Superior temporal gyrus (tissue), 1 donor: ENCODE results near the gene AMOT.
"Not testable (repeated sequence)": the region's sequence is repeated elsewhere in the genome, so short reads cannot be mapped to it uniquely, and the experiment has no call there.

ENCODE experiments used
- DNase-seq: peaks from one replicate; pipeline ENCODE4 v3.0.0-alpha.2; 2016; ENCODE audit errors: extremely low spot score

The AMOT gene, protein sequence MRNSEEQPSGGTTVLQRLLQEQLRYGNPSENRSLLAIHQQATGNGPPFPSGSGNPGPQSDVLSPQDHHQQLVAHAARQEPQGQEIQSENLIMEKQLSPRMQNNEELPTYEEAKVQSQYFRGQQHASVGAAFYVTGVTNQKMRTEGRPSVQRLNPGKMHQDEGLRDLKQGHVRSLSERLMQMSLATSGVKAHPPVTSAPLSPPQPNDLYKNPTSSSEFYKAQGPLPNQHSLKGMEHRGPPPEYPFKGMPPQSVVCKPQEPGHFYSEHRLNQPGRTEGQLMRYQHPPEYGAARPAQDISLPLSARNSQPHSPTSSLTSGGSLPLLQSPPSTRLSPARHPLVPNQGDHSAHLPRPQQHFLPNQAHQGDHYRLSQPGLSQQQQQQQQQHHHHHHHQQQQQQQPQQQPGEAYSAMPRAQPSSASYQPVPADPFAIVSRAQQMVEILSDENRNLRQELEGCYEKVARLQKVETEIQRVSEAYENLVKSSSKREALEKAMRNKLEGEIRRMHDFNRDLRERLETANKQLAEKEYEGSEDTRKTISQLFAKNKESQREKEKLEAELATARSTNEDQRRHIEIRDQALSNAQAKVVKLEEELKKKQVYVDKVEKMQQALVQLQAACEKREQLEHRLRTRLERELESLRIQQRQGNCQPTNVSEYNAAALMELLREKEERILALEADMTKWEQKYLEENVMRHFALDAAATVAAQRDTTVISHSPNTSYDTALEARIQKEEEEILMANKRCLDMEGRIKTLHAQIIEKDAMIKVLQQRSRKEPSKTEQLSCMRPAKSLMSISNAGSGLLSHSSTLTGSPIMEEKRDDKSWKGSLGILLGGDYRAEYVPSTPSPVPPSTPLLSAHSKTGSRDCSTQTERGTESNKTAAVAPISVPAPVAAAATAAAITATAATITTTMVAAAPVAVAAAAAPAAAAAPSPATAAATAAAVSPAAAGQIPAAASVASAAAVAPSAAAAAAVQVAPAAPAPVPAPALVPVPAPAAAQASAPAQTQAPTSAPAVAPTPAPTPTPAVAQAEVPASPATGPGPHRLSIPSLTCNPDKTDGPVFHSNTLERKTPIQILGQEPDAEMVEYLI

DNA sequence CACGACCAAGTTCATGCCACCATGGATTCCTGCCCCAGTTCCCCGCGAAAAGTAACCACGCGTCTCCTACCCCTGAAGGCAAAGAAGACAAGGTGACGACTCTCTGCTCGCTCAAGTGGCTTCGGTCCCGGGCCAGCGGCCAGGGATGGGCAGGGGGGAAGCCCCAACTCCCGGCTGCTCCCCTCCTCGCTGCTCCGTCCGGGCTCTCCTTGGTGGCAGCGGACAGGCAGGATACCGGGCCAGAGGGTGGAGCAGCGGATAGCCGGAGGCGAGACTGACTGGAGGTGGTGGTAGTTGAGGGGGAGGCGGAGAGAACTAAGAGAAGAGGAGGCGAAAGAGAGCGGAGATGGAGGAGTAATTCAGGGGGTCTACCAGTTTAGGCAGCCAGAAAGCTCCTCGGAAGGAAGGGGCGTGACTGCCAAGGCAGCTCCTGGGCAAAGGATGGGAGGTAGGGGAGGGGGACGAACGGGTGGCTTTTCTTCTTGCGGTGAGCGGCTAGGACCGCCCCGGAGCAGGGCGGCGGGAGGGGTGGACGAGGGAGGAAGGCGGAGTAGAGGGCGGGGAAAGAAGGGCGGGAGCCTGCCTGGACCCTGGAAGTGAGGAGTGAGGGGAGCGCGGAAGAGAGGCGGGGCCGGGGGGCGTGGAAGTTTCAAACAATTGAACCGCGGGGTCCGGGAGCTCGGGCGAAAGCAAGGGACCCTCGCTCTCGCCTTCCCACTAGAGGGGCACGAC is at the start of gene AMOT:
Gene AMOT, minus strand, starts transcription at position 450 of the 732 bp plus-strand sequence. CDS start 17,705 bp downstream, outside the sequence.
- DNase-seq, result peak; percentile 57

DNA sequence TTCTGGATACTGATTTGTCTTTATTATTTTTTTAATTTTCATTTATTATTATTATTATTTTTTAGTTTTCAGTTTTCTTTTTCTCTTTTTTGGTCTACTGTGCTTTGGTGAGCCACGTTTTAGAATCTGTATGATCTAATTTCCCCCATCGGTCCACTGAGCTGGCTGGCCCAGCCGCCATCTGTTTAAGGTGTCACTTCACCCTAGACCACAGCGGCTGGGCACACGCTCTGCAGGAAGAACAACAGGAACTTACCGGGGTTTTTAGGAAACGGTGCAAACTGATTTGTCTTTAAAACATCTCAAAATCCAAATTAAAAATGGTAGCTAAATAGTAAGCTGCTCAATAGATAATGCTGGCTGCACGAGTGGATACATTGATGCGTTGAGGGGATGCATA is 48.8 kb upstream of the AMOT start:
- no peak for DNase-seq

DNA sequence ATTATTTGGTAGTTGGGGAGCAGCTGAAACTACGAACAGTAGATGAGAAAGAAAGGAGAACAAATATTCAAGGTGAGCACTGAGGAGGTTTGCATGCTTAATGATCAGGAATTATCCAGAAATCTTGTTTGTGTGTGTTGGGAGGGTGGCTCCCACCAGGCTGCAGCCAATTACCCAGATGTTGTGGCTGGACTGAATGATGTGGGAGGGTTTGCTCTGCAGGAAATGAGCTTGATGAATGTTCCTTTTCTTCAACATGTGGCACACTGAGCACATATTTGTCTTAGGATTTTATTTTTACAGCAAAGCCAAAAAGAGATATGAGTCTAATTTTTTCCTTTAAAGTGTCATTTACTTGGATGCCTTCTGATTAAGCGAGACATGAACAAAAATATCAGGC is 48.3 kb upstream of the AMOT start:
- DNase-seq, result no peak

DNA sequence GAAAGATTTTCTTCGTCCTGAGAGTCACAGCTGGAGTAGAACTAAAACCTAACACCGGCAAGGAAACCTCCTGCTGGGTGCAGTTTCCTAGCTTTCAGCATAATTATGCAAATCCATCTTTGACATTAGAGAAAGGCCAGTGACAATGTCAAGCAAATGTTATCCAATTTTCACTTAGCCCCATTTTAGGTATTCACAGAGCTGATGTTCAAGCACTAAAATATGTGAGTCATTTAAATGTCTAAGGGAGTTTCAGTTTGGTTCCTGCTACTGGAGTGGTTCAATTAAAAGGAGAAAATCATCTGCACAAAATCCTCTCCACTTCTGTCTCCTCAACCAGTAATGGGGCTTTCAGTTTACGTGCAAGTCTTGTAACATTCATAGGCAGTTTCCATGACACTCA is 37.1 kb upstream of the AMOT start:
- no peak for DNase-seq

DNA sequence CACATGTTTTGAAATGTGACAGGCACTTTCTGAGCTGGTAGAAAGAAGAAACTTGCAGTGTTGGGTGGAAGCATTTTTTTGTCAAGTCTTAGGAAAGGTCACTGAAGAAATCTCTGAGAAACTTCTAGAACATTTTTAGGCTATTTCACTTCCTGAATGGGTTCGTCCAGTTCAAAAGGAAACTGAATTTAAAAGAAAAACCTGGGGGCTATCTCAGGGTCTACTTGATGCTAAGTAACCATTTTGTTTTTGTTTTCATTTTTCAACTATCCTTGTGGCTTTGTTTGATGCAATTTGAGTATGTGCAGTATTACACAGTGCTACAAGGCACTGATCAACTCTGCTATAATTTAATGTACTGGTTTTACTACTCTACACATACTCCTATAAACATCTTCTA is 34.0 kb upstream of the AMOT start:
- no peak for DNase-seq

DNA sequence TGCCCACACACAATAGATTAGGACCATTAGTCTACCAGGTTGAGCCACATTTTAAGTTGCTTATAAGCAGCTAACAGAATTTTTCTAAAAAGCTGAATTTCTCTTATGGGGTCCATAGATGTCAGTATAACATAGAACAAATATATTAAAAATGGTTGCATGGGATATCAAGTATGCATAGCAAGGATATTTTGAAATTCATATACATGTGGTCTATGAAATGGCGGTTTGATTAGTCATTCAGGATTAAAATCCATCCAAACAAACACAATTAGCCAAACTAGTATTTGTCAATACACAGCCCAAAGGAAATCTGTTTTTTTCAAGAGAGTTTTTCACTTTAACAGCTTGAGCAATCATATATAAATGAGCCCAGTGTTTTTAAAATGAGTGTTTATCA is 33.5 kb upstream of the AMOT start:
- DNase-seq, result no peak

DNA sequence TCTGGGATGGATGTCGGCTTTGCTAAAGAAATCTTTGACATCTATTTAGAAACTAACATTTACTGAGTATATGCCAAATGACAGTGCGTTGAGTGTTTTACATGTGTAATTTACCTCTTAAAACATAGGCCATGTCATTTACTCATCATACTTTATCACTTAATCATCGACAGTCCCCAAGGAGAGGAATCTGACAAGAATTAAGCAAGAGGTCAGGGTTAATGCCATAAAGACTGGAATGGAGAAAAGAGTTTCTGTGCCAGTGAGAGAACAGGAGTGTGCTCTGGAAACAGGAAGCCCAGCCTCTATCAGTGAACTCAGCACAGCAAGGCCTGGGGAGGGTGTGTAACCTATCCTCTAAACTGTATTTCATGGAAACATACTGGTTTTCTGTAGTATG is 28.0 kb upstream of the AMOT start:
- no peak for DNase-seq

DNA sequence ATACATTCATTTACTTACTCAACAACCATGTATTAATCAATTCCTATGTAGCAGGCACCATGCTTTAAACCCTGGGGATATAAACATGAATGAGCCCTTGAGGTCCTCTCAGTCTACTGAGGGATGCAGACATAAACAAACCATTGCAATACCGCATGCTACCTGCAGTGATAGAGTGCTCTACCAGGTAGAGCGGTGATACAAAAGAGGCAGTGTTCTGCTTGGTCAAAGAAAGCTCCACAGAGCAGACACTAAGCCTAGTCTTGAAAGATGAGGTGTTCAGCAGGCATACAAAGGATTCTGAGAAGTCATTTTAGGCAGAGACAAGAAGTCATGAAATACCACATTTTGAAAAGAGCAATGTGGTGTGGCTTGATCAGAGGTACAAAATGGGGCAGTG is 26.9 kb upstream of the AMOT start:
- DNase-seq, result no peak

DNA sequence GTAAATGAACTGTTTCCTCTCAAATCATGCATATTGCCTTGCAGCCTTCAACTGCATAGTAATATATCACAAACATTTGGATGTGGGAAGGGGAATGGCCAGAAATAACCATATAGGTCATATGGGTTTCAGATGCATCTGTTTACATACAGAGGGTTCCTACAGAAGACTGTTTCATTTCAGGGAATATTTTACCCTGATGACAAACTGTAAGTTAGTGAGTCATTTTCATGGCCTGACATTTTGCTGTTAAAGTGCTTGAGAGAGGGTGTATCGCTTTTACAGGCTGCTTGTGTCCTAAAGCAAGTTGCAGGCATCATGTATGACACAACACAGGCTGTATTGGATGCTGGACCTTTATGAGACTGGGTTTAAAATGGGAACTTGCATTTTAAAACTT is 25.5 kb upstream of the AMOT start:
- DNase-seq, result no peak

DNA sequence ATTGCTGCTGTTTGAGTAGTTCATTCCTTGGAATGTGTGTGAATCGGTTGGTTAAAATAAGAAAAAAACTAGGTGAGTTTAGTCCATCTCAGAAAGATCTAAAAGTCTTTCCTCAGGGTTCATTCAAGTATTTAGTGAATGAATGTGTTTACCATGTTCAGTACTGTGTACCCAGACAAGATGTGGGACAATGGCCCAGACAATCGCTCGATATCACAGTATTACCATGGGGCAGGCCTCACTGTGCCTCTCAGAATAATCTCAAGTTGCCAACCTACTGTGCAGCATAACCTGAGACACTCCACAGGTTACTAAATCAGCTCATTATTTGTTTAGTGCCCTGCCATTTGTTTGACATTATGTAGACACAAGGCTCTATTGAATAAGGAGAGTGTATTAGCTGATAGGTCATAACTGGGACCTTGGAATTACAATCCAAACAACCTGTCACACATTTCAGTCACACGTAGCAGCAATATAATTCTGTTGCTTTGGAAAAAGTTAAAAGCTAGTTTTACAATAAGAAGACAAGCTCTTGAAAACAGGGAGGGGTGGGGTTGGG is 24.9 kb upstream of the AMOT start:
- no peak for DNase-seq

DNA sequence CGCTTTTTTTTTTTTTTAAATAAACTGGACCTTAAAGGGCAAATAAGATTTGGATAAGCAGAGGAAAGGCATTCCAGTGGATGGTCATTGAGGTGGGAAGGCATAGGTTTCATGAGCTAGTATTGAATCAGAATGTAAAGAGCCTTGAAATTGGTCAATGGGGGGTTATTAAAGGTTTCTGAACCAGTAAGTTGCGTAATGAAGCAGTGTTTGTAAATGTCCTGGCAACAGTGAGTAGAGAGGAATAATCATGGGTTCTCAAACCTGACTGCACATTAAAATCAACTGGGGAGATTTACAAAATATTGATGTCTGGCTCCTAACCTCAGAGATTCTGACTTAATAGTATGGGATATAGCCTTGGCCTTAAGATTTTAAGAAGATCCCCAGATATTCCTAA is 23.2 kb upstream of the AMOT start:
- no peak for DNase-seq

DNA sequence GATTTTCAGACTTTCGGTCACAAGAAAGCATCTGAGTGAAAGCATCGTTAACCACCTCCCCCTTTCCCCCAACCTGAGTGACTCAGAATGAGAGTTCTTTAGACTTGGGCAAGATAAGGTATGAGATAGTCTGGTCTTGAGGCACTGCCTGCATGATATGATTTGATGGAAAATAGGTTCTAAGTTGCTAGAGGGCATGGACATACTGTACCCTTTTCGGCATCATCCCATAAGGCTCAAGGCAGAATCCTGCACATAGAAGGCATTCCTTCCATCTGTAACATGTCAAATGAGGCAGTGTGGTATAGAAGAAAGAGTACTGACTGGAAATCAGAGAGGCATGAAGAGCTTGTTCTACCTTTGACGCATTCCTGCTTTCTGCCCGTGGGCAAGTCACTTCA is 16.8 kb upstream of the AMOT start:
- DNase-seq, result no peak

DNA sequence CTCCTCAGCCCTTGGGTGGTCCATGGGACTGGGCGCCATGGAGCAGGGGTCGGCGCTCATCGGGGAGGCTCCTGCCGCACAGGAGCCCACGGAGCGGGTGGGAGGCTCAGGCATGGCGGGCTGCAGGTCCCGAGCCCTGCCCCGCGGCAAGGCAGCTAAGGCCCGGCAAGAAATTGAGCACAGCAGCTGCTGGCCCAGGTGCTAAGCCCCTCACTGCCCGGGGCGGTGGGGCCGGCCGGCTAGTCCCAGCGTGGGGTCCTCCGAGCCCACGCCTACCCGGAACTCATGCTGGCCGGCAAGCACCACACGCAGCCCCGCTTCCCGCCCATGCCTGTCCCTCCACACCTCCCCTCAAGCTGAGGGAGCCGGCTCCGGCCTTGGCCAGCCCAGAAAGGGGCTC is 14.3 kb upstream of the AMOT start:
- DNase-seq, result not testable (repeated sequence)

DNA sequence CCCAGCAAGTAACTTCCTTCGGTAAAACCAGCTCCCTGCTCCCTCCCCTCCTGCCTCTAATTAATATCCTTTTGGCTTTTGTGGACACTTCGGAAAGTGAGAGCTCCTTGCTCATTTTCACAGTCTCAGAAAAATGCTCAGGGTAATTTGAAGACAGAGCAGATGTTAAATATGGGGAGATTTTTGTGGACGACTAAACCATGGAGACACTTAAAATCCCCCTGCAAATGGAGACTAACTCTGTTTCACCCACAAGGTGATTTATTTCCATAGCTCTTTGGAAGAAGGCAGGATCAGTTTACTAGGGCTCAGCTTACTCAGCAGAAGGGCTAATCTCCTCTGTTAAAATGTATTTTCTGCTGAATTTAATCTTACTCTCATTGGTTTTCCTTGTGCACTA is 12.2 kb upstream of the AMOT start:
- DNase-seq, result no peak

DNA sequence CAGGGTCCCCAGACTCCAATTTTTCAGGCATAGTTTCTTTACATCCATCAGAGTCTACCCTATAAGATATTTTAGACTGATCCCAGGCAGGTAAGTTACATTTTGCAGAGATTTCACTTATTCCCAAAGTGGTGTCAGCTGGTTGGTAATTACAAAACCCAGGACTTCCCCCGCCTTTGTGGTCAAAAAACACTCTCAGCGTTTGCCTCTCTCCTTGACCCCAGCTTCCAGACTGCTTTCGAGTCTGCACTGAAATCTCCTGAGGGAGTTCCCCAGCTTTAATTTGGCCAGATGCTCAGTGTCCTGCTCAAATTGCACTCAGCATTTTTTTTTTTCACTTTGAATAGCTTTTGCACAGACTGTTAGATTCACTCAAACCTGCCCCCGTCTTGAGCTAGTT is 11.2 kb upstream of the AMOT start:
- DNase-seq, result no peak

DNA sequence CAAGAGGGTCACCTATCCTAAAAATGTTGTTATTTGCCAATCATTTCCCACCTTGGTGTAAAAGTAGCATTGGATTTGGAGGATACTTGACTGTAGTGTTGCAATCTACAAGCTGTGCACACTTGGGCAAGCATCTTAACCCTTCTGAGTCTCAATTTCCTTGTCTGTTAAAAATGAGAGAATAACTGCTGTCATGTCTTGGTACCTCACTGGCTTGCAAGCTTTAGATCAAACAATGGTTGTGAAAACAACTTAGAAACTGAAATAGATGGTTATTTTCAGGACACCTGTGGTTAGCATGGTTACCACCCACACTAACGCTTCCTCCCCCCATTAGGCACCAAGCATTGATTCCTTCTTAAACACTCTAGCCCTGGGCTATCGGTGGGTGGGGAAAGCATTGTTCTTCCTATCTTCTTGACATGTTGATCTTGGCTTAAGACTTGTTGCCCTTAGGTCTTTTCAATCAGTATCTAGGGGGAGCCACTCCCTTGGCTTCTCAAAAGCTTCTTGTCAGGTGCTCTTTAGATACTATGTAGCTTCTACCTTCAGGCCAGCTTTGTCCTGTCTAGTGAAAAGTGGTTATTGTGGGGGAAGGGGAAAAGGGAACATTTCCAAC is 10.6 kb upstream of the AMOT start:
- no peak for DNase-seq

DNA sequence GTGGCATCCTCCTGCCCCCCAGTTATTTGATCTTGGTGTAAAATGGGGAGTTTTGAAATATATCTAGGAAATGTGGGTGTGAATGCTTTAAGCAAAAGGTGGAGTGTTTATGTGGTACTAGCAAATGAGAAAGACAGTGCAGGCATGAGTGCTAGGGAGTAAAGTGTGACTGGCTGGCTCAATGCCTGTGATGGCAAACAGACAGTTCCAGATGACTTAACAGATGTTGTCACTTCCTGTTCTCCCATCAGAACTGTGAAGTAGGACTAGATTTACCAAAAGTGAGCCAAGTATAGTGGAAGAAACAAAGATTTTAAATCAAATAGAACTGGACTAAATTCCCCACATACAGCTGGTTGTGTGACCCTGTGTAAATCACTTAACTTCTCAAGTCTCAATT is 8.4 kb upstream of the AMOT start:
- no peak for DNase-seq

DNA sequence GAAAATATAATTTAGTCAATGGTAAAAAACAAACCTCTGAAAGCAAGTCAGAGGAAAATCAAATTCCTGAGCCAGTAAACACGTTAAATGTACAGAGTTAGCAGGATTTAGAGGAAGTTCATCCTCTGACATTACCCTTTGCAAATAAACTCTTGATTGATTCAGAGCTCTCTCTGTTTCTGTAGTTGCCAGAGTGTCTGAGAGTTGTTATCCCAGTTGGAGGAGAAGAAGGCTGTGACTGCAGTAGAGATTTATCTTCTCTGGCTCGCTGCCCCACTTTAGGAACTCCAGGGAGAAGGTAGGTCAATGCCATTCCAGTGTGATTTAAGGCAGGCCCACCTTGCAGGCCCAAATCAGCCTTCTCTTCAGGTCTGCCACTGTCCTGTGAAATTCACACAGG is 6.2 kb upstream of the AMOT start:
- no peak for DNase-seq

DNA sequence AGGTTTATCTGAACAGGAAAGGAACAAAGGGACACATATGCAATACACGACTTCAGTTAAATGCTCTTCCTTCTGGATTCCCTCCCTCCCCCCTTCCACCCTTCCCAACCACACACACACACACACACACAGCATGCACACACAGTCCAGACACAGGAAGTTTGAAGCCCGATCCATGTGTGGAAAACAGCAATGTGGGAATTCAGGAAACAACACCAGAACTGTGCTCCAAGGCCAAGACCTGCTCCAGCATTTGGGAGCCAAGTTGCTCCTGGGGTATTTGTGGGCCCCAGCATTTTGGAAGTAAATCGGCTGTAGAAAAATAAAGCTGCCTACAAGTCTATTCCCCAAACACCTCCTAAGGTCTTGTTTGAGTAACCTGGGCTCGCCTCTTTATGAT is 5.6 kb upstream of the AMOT start:
- DNase-seq, result no peak

DNA sequence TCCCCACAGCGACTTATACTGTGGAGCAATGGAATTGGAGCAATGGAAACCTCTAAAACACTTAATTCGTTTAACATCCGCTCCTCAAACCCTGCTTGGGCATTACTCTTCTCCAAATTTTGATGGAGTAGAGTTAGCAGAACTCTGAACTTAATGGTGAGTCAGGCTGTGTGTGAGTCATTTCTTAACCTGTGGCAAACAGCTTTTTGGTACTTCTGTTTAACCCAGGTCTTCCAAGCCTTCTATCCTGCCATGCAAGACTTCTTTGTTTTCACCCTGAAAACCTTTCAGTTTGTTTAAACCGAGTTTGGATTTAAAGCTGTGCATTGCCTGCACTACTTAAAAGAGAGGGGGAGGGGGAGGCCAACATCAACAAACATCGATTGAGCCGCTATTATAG is 3.6 kb upstream of the AMOT start:
- DNase-seq, result no peak

DNA sequence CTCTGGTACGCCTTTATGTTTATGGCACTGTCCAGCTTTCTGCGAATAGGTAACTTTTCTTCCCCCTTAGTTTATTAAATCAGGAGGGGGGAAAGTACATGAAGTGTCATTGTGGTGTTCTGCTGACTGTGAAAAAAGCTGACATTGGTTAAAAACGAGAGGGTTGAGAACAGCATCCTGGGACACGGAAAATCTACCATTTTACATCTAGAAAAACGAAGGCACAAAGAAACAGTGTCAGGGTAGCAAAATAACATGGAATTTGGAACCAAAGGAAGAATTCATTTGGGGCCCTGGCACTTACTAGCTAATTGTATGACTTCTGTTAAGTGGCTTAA is 1.2 kb upstream of the AMOT start:
- DNase-seq, result peak; percentile 31
